ENCODE results near the gene RMND1. TPM values are rescaled to one million over a fixed set of nuclear protein-coding genes. Genes with fewer than 3 reads are reported as not detected.

RMND1 gene
- total and polyA plus RNA-seq, 2 of the 13 experiments (the other 11 are each of a cell fraction or from before 2014, with no cell fraction given): 34.0 to 72.5 TPM

DNA sequence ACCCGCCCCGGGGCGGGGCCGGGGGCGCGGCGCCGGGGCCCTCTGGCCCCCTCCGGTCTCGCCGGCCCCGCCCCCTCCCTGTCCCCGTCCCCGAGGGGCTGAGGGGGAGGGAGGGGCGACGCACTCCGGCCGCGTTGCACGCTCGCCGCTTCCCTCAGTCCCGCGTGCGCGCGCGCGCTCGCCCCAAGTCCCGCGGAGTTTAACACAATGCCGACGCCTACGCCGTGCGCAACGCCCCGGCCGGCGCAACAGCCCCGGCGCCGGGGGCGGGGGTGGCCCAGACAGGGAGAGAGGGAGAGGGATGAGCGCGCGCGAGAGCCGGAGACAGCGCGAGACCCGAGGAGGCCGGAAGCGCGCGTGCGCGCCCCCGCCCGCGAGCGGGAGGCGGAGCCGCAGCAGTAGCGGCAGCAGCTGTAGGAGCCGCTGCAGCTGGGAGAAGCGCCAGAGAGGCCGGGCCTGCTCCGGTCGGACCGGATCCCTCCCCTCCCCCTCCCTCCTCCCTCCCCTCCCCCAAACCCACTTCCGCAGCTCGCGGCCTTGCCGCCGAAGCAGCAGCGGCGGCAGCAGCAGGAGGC lies 61.6 kb downstream of the RMND1 start (continued):
- peak; percentile 89 for TF ChIP-seq SPEN (CRISPR knock-in tag; IDR thresholded peaks at IDR 0.05; ENCODE audit: low read depth)
- TF ChIP-seq TRIM24 (CRISPR knock-in tag; IDR thresholded peaks at IDR 0.05): no peak
- TF ChIP-seq ZNF530 (CRISPR knock-in tag; IDR thresholded peaks at IDR 0.05; ENCODE audit: low read depth): no peak
- TF ChIP-seq, protein P1, sequence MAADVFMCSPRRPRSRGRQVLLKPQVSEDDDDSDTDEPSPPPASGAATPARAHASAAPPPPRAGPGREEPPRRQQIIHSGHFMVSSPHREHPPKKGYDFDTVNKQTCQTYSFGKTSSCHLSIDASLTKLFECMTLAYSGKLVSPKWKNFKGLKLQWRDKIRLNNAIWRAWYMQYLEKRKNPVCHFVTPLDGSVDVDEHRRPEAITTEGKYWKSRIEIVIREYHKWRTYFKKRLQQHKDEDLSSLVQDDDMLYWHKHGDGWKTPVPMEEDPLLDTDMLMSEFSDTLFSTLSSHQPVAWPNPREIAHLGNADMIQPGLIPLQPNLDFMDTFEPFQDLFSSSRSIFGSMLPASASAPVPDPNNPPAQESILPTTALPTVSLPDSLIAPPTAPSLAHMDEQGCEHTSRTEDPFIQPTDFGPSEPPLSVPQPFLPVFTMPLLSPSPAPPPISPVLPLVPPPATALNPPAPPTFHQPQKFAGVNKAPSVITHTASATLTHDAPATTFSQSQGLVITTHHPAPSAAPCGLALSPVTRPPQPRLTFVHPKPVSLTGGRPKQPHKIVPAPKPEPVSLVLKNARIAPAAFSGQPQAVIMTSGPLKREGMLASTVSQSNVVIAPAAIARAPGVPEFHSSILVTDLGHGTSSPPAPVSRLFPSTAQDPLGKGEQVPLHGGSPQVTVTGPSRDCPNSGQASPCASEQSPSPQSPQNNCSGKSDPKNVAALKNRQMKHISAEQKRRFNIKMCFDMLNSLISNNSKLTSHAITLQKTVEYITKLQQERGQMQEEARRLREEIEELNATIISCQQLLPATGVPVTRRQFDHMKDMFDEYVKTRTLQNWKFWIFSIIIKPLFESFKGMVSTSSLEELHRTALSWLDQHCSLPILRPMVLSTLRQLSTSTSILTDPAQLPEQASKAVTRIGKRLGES (CRISPR knock-in tag; IDR thresholded peaks at IDR 0.05; ENCODE audit: borderline replicate concordance): no peak
- TF ChIP-seq POLR2G (IDR thresholded peaks at IDR 0.05; ENCODE audit: low read depth, low read length): peak; percentile 51; the same call in 1 of the 2 replicates
- no peak; the same call in 1 of the 2 replicates for TF ChIP-seq FOXO1 (CRISPR knock-in tag; IDR thresholded peaks at IDR 0.05)
- peak; percentile 58; the same call in 1 of the 2 replicates for TF ChIP-seq POLR2AphosphoS5 (IDR thresholded peaks at IDR 0.05; ENCODE audit: low read depth, low read length)
- no peak; the same call in 1 of the 2 replicates for TF ChIP-seq ZNF564 (CRISPR knock-in tag; IDR thresholded peaks at IDR 0.05)
- TF ChIP-seq ZSCAN12 (CRISPR knock-in tag; IDR thresholded peaks at IDR 0.05): no peak
- TF ChIP-seq ZNF691 (CRISPR knock-in tag; IDR thresholded peaks at IDR 0.05; ENCODE audit: borderline replicate concordance, low read depth): no peak
- no peak for TF ChIP-seq ESRRA (CRISPR knock-in tag; IDR thresholded peaks at IDR 0.05; ENCODE audit: low read depth)
- TF ChIP-seq, protein P2, sequence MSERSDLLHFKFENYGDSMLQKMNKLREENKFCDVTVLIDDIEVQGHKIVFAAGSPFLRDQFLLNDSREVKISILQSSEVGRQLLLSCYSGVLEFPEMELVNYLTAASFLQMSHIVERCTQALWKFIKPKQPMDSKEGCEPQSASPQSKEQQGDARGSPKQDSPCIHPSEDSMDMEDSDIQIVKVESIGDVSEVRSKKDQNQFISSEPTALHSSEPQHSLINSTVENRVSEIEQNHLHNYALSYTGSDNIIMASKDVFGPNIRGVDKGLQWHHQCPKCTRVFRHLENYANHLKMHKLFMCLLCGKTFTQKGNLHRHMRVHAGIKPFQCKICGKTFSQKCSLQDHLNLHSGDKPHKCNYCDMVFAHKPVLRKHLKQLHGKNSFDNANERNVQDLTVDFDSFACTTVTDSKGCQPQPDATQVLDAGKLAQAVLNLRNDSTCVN (CRISPR knock-in tag; IDR thresholded peaks at IDR 0.05; ENCODE audit: borderline replicate concordance): 0 out of 2 replicates have a peak, but pooled peaks have one; percentile 30
- TF ChIP-seq ZNF44 (CRISPR knock-in tag; IDR thresholded peaks at IDR 0.05): no peak
- no peak; the same call in none of the 2 replicates for TF ChIP-seq ZNF772 (CRISPR knock-in tag; IDR thresholded peaks at IDR 0.05)
- no peak for TF ChIP-seq ZSCAN20 (CRISPR knock-in tag; IDR thresholded peaks at IDR 0.05; ENCODE audit: borderline replicate concordance)
- no peak; the same call in 1 of the 2 replicates for TF ChIP-seq ZNF782 (CRISPR knock-in tag; IDR thresholded peaks at IDR 0.05; ENCODE audit: borderline replicate concordance)
- no peak for TF ChIP-seq MTF2 (CRISPR knock-in tag; IDR thresholded peaks at IDR 0.05; ENCODE audit: borderline replicate concordance)

Measured in HepG2 (cell line).